ENCODE results near the gene ACOX3.

Gene ACOX3

GRCh38 chr4:8370835-8371595 lies 69.5 kb downstream of the ACOX3 start:
- no peak for DNase-seq

- DNase-seq: no peak
Measured at GRCh38 chr4:8370106-8370787, 70.3 kb downstream of the ACOX3 start.

GRCh38 chr4:8369426-8370105 lies 71.0 kb downstream of the ACOX3 start:
- no peak for DNase-seq

- no peak for DNase-seq
Measured at GRCh38 chr4:8368998-8369397, 71.5 kb downstream of the ACOX3 start.

- DNase-seq: no peak
Measured at GRCh38 chr4:8368061-8368481, 72.5 kb downstream of the ACOX3 start.

- DNase-seq: no peak
Measured at GRCh38 chr4:8366601-8367000, 73.9 kb downstream of the ACOX3 start.

- no peak for DNase-seq
Measured at GRCh38 chr4:8365951-8366350, 74.6 kb downstream of the ACOX3 start.

GRCh38 chr4:8365353-8365752 lies 75.2 kb downstream of the ACOX3 start:
- no peak for DNase-seq

GRCh38 chr4:8364848-8365350 lies 75.6 kb downstream of the ACOX3 start:
- no peak for DNase-seq

GRCh38 chr4:8364141-8364540 lies 76.4 kb downstream of the ACOX3 start:
- DNase-seq: no peak

GRCh38 chr4:8362483-8362882 lies 78.0 kb downstream of the ACOX3 start:
- no peak for DNase-seq

GRCh38 chr4:8359193-8359592 lies 81.3 kb downstream of the ACOX3 start:
- no peak for DNase-seq

- DNase-seq: no peak
Measured at GRCh38 chr4:8356856-8357255, 83.7 kb downstream of the ACOX3 start.

- DNase-seq: no peak
Measured at GRCh38 chr4:8355864-8356565, 84.5 kb downstream of the ACOX3 start.

GRCh38 chr4:8355306-8355705 lies 85.2 kb downstream of the ACOX3 start:
- DNase-seq: no peak

GRCh38 chr4:8353912-8354453 lies 86.5 kb downstream of the ACOX3 start:
- DNase-seq: no peak

GRCh38 chr4:8353158-8353669 lies 87.3 kb downstream of the ACOX3 start:
- no peak for DNase-seq

GRCh38 chr4:8352368-8353157 lies 88.0 kb downstream of the ACOX3 start:
- DNase-seq: no peak

- peak; percentile 36 for DNase-seq
Measured at GRCh38 chr4:8351931-8352367, 88.6 kb downstream of the ACOX3 start.

- no peak for DNase-seq
Measured at GRCh38 chr4:8350841-8351461, 89.6 kb downstream of the ACOX3 start.

- no peak for DNase-seq
Measured at GRCh38 chr4:8350352-8350751, 90.2 kb downstream of the ACOX3 start.
